ENCODE measurements around the gene CARMIL1.

Gene CARMIL1

GRCh38 chr6:25257686-25258348 is 21.4 kb upstream of the CARMIL1 start:
- no peak overlapping the region for H3K9ac ChIP-seq (ENCODE audit: low read depth, low read length, poor library complexity, severe bottlenecking)
- H3F3A ChIP-seq (ENCODE audit: low read depth) = no peaks in the 10 kb centered on the region
- no peaks in the 10 kb centered on the region for H3K9me2 ChIP-seq (replicated peaks; ENCODE audit: low read depth, low read length)
- TF ChIP-seq CTCF (conservative IDR thresholded peaks at IDR 0.05; ENCODE audit: low read length) (no peak), EZH2phosphoT487 (IDR thresholded peaks at IDR 0.05; ENCODE audit: borderline replicate concordance) (no peak)
- H2AFZ ChIP-seq (ENCODE audit: low read length) = no peak overlapping the region
- no peaks in the 10 kb centered on the region for H3K36me3 ChIP-seq (ENCODE audit: insufficient read depth, low read length)
- no peaks in the 10 kb centered on the region for H4K20me1 ChIP-seq (ENCODE audit: insufficient read depth, low read length, poor library complexity, severe bottlenecking)
- no peaks in the 10 kb centered on the region for H3K9me3 ChIP-seq (ENCODE audit: insufficient read depth, low read depth, low read length)
- H3K4me2 ChIP-seq (ENCODE audit: low read depth, low read length, poor library complexity, severe bottlenecking) = no peak overlapping the region
- no peaks in the 10 kb centered on the region for H3K4me1 ChIP-seq (ENCODE audit: insufficient read depth, low read length, poor library complexity, severe bottlenecking)
- H3K4me3 ChIP-seq (ENCODE audit: low read length, poor library complexity, severe bottlenecking) = no peak overlapping the region
- no peaks in the 10 kb centered on the region for H3K27me3 ChIP-seq (ENCODE audit: insufficient read depth, low read length, poor library complexity, severe bottlenecking)
- no peaks in the 10 kb centered on the region for H3K79me2 ChIP-seq (ENCODE audit: insufficient read depth, low read length)

- Histone ChIP-seq H3K9ac (ENCODE audit: low read depth, low read length, poor library complexity, severe bottlenecking) (no peak overlapping the region), H3K79me2 (ENCODE audit: insufficient read depth, low read length) (no peaks in the 10 kb centered on the region), H4K20me1 (ENCODE audit: insufficient read depth, low read length, poor library complexity, severe bottlenecking) (no peaks in the 10 kb centered on the region), H3K36me3 (ENCODE audit: insufficient read depth, low read length) (no peaks in the 10 kb centered on the region), H2AFZ (ENCODE audit: low read length) (no peak overlapping the region), H3K4me3 (ENCODE audit: low read length, poor library complexity, severe bottlenecking) (no peak overlapping the region), H3K4me1 (ENCODE audit: insufficient read depth, low read length, poor library complexity, severe bottlenecking) (no peaks in the 10 kb centered on the region), H3K4me2 (ENCODE audit: low read depth, low read length, poor library complexity, severe bottlenecking) (no peak overlapping the region), H3F3A (ENCODE audit: low read depth) (no peaks in the 10 kb centered on the region), H3K9me3 (ENCODE audit: insufficient read depth, low read depth, low read length) (no peaks in the 10 kb centered on the region), H3K27me3 (ENCODE audit: insufficient read depth, low read length, poor library complexity, severe bottlenecking) (no peaks in the 10 kb centered on the region), H3K9me2 (replicated peaks; ENCODE audit: low read depth, low read length) (no peaks in the 10 kb centered on the region)
- TF ChIP-seq CTCF (conservative IDR thresholded peaks at IDR 0.05; ENCODE audit: low read length) (no peak), EZH2phosphoT487 (IDR thresholded peaks at IDR 0.05; ENCODE audit: borderline replicate concordance) (no peak)
Measured at GRCh38 chr6:25259756-25260155, 19.4 kb upstream of the CARMIL1 start.

GRCh38 chr6:25263657-25264056 is 15.5 kb upstream of the CARMIL1 start:
- no peaks in the 10 kb centered on the region for H3K9me3 ChIP-seq (ENCODE audit: insufficient read depth, low read depth, low read length)
- H3K4me1 ChIP-seq (ENCODE audit: insufficient read depth, low read length, poor library complexity, severe bottlenecking) = peaks cover 3% of the 10 kb centered on the region
- no peaks in the 10 kb centered on the region for H3K79me2 ChIP-seq (ENCODE audit: insufficient read depth, low read length)
- H3F3A ChIP-seq (ENCODE audit: low read depth) = no peaks in the 10 kb centered on the region
- H3K4me3 ChIP-seq (ENCODE audit: low read length, poor library complexity, severe bottlenecking) = no peak overlapping the region
- no peaks in the 10 kb centered on the region for H3K9me2 ChIP-seq (replicated peaks; ENCODE audit: low read depth, low read length)
- H3K36me3 ChIP-seq (ENCODE audit: insufficient read depth, low read length) = no peaks in the 10 kb centered on the region
- H2AFZ ChIP-seq (ENCODE audit: low read length) = 0 out of 2 replicates have a peak overlapping the region, but pooled peaks have one; percentile 8
- no peak overlapping the region for H3K9ac ChIP-seq (ENCODE audit: low read depth, low read length, poor library complexity, severe bottlenecking)
- no peaks in the 10 kb centered on the region for H3K27me3 ChIP-seq (ENCODE audit: insufficient read depth, low read length, poor library complexity, severe bottlenecking)
- H3K4me2 ChIP-seq (ENCODE audit: low read depth, low read length, poor library complexity, severe bottlenecking) = no peak overlapping the region
- no peak for TF ChIP-seq CTCF (conservative IDR thresholded peaks at IDR 0.05; ENCODE audit: low read length)
- TF ChIP-seq EZH2phosphoT487 (IDR thresholded peaks at IDR 0.05; ENCODE audit: borderline replicate concordance) = no peak
- no peaks in the 10 kb centered on the region for H4K20me1 ChIP-seq (ENCODE audit: insufficient read depth, low read length, poor library complexity, severe bottlenecking)
